Esophagus muscularis mucosa (tissue), 4 donors: ENCODE measurements around the gene KRT38. TPM values are rescaled to one million over a fixed set of nuclear protein-coding genes. Genes with fewer than 3 reads are reported as not detected.
"Not testable (repeated sequence)": the region's sequence is repeated elsewhere in the genome, so short reads cannot be mapped to it uniquely, and the experiment has no call there.

ENCODE experiments used
- DNase-seq: peaks from one replicate; pipeline ENCODE4 v3.0.0-alpha.2; 2017; ENCODE audit errors: extremely low spot score
- H3K27ac ChIP-seq, 4 donors: fragments of 200-600 bp; sonication (generic); replicated peaks in 1 of 4; 1 replicate in 3 of 4; 2 replicates in 1 of 4; pipeline ENCODE4 v1.5.1; 2016 to 2019; ENCODE audit warnings: mild to moderate bottlenecking in 1 of 4
- H3K27me3 ChIP-seq, 4 donors: fragments of 200-600 bp; sonication (generic); one replicate each; pipeline versions ENCODE4 v1.5.1 to v1.6.0; 2016 to 2019
- H3K36me3 ChIP-seq, 4 donors: fragments of 200-600 bp; sonication (generic); one replicate each; pipeline ENCODE4 v1.5.1; 2016 to 2019
- H3K4me1 ChIP-seq, 4 donors: fragments of 200-600 bp; sonication (generic); one replicate each; pipeline ENCODE4 v1.5.1; 2016 to 2019
- H3K4me3 ChIP-seq, 4 donors: fragments of 200-600 bp; sonication (generic); 1 replicate in 2 of 4; 2 replicates in 2 of 4; pipeline ENCODE4 v1.5.1; 2016 to 2019; ENCODE audit warnings: mild to moderate bottlenecking in 4 of 4, moderate library complexity in 1 of 4
- H3K9me3 ChIP-seq, 4 donors: fragments of 200-600 bp; sonication (generic); 1 replicate in 3 of 4; 2 replicates in 1 of 4; pipeline ENCODE4 v1.5.1; 2016 to 2019
- CTCF ChIP-seq, 3 experiments: fragments of 200-600 bp in 2 of 3; fragments of 450-650 bp in 1 of 3; sonication (generic) in 2 of 3; IDR thresholded peaks; one replicate each; pipeline ENCODE4 v1.5.1; 2017 to 2019; ENCODE audit warnings: antibody characterized with exemption in 3 of 3, mild to moderate bottlenecking in 2 of 3, moderate library complexity in 1 of 3
- EP300 ChIP-seq: sonication (generic); formaldehyde crosslinking; IDR thresholded peaks from one replicate; pipeline ENCODE4 v1.6.1; 2017; ENCODE audit warnings: antibody characterized with exemption
- POLR2A ChIP-seq: fragments of 450-650 bp; IDR thresholded peaks from one replicate; pipeline ENCODE4 v1.6.1; 2017; ENCODE audit warnings: antibody characterized with exemption, moderate library complexity, mild to moderate bottlenecking, low read depth
- POLR2AphosphoS5 ChIP-seq, 2 donors: sonication (generic); formaldehyde crosslinking; IDR thresholded peaks; one replicate each; pipeline ENCODE4 v1.6.1; 2017; ENCODE audit warnings: antibody characterized with exemption in 2 of 2
- WGBS: methylation state at CpG from one replicate; pipeline ENCODE4 v1.1.5; 2018; 5-methylcytosine and 5-hydroxymethylcytosine counted together
- intact Hi-C: fragments of 100-400 bp; cut with DNase I; formaldehyde crosslinking; loops from one replicate; pipeline ENCODE4 v1.15.1; 2023
- total RNA-seq, 4 donors: library from RNA; depleted of rRNA; stranded (reverse); fragments of >200 nt; gene quantifications; one replicate each; pipeline versions ENCODE4 v1.1.0 to v1.2.1, GENCODE V29; 2016

The KRT38 gene
- total RNA-seq, 4 donors from 2014 or later, result not detected

- Histone ChIP-seq H3K27ac (no peak overlapping the region), H3K4me3 (no peak overlapping the region), H3K27me3 (no peaks in the 10 kb centered on the region), H3K9me3 (no peaks in the 10 kb centered on the region), H3K4me1 (peaks cover 0 to 13% (median 12%) of the 10 kb centered on the region in 4 donors), H3K36me3 (no peaks in the 10 kb centered on the region)
- no peak for DNase-seq
- no peak for TF ChIP-seq CTCF (IDR thresholded peaks at IDR 0.05)
- no peak for TF ChIP-seq POLR2AphosphoS5 (IDR thresholded peaks at IDR 0.05)
- TF ChIP-seq POLR2A, result no peak
- no peak for TF ChIP-seq EP300
- WGBS, result 28% methylated on average over 4 of the region's 4 CpGs
- intact Hi-C loops, result no loop called here
These were observed 6.8 kb downstream of the KRT38 start for GRCh38 chr17:41434005-41434404.

- 54% methylated on average over 4 of the region's 4 CpGs for WGBS
- intact Hi-C loops, result no loop called here
- Histone ChIP-seq H3K27ac (no peak overlapping the region), H3K9me3 (no peaks in the 10 kb centered on the region), H3K4me3 (no peak overlapping the region), H3K36me3 (no peaks in the 10 kb centered on the region), H3K27me3 (no peaks in the 10 kb centered on the region), H3K4me1 (peaks cover 0 to 13% (median 12%) of the 10 kb centered on the region in 4 donors)
- DNase-seq, result no peak
- TF ChIP-seq POLR2A (no peak), EP300 (no peak), POLR2AphosphoS5 (IDR thresholded peaks at IDR 0.05) (no peak), CTCF (IDR thresholded peaks at IDR 0.05) (no peak)
These were observed 7.2 kb downstream of the KRT38 start for GRCh38 chr17:41433586-41433985.

- H3K36me3 ChIP-seq, H3K9me3 ChIP-seq, intact Hi-C loops, DNase-seq, H3K27ac ChIP-seq, H3K27me3 ChIP-seq, H3K4me3 ChIP-seq: not testable (repeated sequence)
- peaks cover 0 to 13% (median 12%) of the 10 kb centered on the region in 4 donors for H3K4me1 ChIP-seq
- WGBS, result 90% methylated on average over 9 of the region's 9 CpGs
These were observed 10.4 kb downstream of the KRT38 start for GRCh38 chr17:41430376-41430775.

- H3K27me3 ChIP-seq, result no peaks in the 10 kb centered on the region
- no peak overlapping the region for H3K27ac ChIP-seq
- H3K36me3 ChIP-seq, result no peaks in the 10 kb centered on the region
- no peak for DNase-seq
- 83% methylated on average over 7 of the region's 7 CpGs for WGBS
- intact Hi-C loops, result no loop called here
- TF ChIP-seq POLR2AphosphoS5 (IDR thresholded peaks at IDR 0.05) (no peak), POLR2A (no peak), EP300 (no peak), CTCF (IDR thresholded peaks at IDR 0.05) (no peak)
- H3K4me1 ChIP-seq, result peaks cover 0 to 10% (median 8%) of the 10 kb centered on the region in 4 donors
- H3K4me3 ChIP-seq, result no peak overlapping the region
- H3K9me3 ChIP-seq, result no peaks in the 10 kb centered on the region
These were observed 11.1 kb downstream of the KRT38 start for GRCh38 chr17:41429667-41430066.

GRCh38 chr17:41428591-41429291 is 12.0 kb downstream of the KRT38 start:
- no peaks in the 10 kb centered on the region for H3K9me3 ChIP-seq
- intact Hi-C loops, result no loop called here
- H3K4me3 ChIP-seq, result no peak overlapping the region
- H3K4me1 ChIP-seq, result peaks cover 0 to 1% (median 0%) of the 10 kb centered on the region in 4 donors
- TF ChIP-seq CTCF (IDR thresholded peaks at IDR 0.05), result no peak
- TF ChIP-seq EP300, result no peak
- TF ChIP-seq POLR2A, result no peak
- TF ChIP-seq POLR2AphosphoS5 (IDR thresholded peaks at IDR 0.05), result no peak
- no peaks in the 10 kb centered on the region for H3K27me3 ChIP-seq
- 74% methylated on average over 4 of the region's 4 CpGs for WGBS
- no peaks in the 10 kb centered on the region for H3K36me3 ChIP-seq
- no peak for DNase-seq
- H3K27ac ChIP-seq, result no peak overlapping the region
